Mesodermal cell (in vitro differentiated cells): ENCODE measurements around the gene CEACAM3.
"Not testable (repeated sequence)": the region's sequence is repeated elsewhere in the genome, so short reads cannot be mapped to it uniquely, and the experiment has no call there.

ENCODE experiments used
- H3K27ac ChIP-seq: 2 replicates; pipeline ENCODE4 v1.7.0; 2013; ENCODE audit warnings: mild to moderate bottlenecking, low read depth, low read length, moderate library complexity; ENCODE audit not compliant: severe bottlenecking
- H3K36me3 ChIP-seq: 2 replicates; pipeline ENCODE4 v1.7.1; 2013; ENCODE audit warnings: mild to moderate bottlenecking, low read length, moderate library complexity; ENCODE audit not compliant: control insufficient read depth, insufficient read depth
- H3K4me1 ChIP-seq: one replicate; pipeline ENCODE4 v1.7.1; 2013; ENCODE audit warnings: mild to moderate bottlenecking, low read length; ENCODE audit not compliant: insufficient read depth, control insufficient read depth, poor library complexity, severe bottlenecking
- H3K4me3 ChIP-seq: 2 replicates; pipeline ENCODE4 v1.7.0; 2013; ENCODE audit warnings: low read length, control low read depth, mild to moderate bottlenecking; ENCODE audit not compliant: insufficient read depth, poor library complexity, severe bottlenecking; ENCODE audit errors: extremely low read depth
- H3K9me3 ChIP-seq: 2 replicates; pipeline ENCODE4 v1.7.1; 2013; ENCODE audit warnings: mild to moderate bottlenecking, low read length, moderate library complexity; ENCODE audit not compliant: control insufficient read depth
- WGBS, 2 experiments: methylation state at CpG; one replicate each; pipeline ENCODE4 v1.1.5; 2013; ENCODE audit warnings: missing lambda C conversion rate in 2 of 2; ENCODE audit not compliant: insufficient coverage in 2 of 2; 5-methylcytosine and 5-hydroxymethylcytosine counted together

CEACAM3 gene

DNA sequence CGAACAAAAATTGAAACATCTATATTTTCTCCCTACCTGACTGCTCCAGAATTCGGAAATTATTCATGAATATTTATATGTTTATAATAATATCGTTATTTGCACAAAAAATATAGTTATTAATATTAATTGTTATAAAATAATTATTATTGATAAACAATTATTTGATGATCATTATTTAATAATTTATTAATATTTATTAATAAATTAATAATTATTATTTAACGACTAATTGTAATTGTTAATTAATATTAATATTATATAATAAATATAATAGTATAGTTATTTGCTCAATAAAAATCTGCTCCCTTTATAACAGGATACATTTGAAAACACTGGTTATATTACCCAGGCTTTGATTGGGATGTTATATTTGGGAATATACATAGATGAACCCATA lies 26.8 kb upstream of the CEACAM3 start:
- no peaks in the 10 kb centered on the region for H3K4me1 ChIP-seq
- H3K4me3 ChIP-seq: no peak overlapping the region
- no CpG with 5 or more reads among the region's 4 CpGs for WGBS, 2 experiments
- H3K27ac ChIP-seq: no peak overlapping the region
- H3K9me3 ChIP-seq: no peaks in the 10 kb centered on the region
- H3K36me3 ChIP-seq: no peaks in the 10 kb centered on the region

DNA sequence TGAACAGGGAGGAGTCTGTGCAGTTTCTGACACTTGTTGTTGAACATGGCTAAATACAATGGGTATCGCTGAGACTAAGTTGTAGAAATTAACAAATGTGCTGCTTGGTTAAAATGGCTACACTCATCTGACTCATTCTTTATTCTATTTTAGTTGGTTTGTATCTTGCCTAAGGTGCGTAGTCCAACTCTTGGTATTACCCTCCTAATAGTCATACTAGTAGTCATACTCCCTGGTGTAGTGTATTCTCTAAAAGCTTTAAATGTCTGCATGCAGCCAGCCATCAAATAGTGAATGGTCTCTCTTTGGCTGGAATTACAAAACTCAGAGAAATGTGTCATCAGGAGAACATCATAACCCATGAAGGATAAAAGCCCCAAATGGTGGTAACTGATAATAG lies 25.0 kb upstream of the CEACAM3 start:
- no peak overlapping the region for H3K4me3 ChIP-seq
- H3K36me3 ChIP-seq: no peaks in the 10 kb centered on the region
- no peaks in the 10 kb centered on the region for H3K4me1 ChIP-seq
- H3K9me3 ChIP-seq: no peaks in the 10 kb centered on the region
- WGBS, 2 experiments: no CpG with 5 or more reads among the region's 2 CpGs
- H3K27ac ChIP-seq: no peak overlapping the region

DNA sequence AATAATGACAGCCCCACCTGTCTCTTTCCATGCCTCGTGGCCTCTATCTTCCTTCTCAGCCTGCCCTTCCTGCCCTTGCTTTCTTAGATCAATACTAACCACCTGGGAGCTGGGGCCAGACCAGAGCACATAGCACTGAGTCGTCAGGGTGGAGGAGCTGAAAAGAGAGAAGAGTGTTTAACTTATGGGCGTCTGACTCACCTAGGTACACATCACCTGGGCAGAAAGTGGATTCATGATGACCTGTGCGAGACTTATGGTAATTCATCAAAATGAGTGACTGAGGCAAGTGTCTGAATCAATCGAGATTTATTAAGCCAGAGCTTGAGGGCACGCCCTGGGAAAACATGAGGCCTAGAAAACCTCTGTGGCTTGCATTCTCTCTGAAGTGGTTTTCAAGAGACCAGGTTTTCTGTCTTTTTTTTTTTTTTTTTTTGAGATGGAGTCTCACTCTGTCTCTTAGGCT lies 21.8 kb upstream of the CEACAM3 start:
- H3K27ac ChIP-seq: no peak overlapping the region
- 80 to 81% methylated on average over 3 to 5 of the region's 6 CpGs for WGBS, 2 experiments
- no peaks in the 10 kb centered on the region for H3K4me1 ChIP-seq

DNA sequence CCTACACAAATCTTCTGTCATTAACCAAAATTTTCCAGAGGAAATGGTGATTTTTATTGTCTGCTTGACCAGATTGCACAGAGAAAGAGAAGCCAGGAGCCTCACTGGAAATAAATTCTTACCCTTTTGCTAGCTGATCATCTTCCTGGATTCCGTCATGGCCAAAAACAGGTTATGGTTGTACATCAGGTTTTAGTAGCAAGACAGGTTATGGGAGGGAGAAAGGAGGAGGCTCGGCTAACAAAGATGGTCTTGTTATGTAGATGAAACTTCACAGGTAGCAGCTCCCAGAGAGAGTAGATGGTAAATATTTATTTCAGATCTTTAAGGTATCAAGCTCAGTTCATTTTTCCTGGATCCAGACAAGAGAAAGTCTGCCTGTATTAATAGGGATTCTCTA lies 19.7 kb upstream of the CEACAM3 start:
- Histone ChIP-seq H3K36me3 (no peaks in the 10 kb centered on the region), H3K27ac (no peak overlapping the region), H3K9me3 (no peaks in the 10 kb centered on the region), H3K4me1 (no peaks in the 10 kb centered on the region), H3K4me3 (no peak overlapping the region)
- WGBS, 2 experiments: 69 to 75% methylated on average over 2 of the region's 2 CpGs

More for the DNA sequence above, 21.8 kb upstream of the CEACAM3 start:
- no peaks in the 10 kb centered on the region for H3K9me3 ChIP-seq
- no peak overlapping the region for H3K4me3 ChIP-seq
- no peaks in the 10 kb centered on the region for H3K36me3 ChIP-seq

- Histone ChIP-seq H3K4me1 (no peaks in the 10 kb centered on the region), H3K4me3 (no peak overlapping the region)
- WGBS, 2 experiments: 48 to 54% methylated on average over 3 of the region's 5 CpGs
Observed at GRCh38 chr19:41783612-41784011, 12.8 kb upstream of the CEACAM3 start.

DNA sequence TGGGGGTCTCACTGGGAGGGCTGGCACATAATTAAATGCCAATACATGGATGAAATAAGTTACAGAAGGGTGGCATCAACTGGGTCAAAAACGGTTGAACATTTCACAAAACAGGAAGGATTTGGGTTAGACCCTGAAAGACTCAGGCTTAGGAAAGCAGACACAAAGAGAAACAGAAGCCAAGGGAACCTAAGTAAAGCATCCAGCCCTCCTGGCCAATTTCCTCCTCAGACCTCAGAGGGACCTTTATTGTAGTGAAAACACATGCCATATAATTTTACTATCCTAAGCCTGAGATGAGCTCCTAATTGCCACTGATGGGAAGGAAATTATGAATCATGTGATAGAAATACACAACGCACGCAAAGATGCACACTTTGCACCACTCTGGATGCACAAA lies 12.1 kb upstream of the CEACAM3 start:
- no peaks in the 10 kb centered on the region for H3K9me3 ChIP-seq
- WGBS, 2 experiments: 73 to 75% methylated on average over 3 of the region's 3 CpGs
- H3K36me3 ChIP-seq: no peaks in the 10 kb centered on the region

More at GRCh38 chr19:41783612-41784011, 12.8 kb upstream of the CEACAM3 start:
- Histone ChIP-seq H3K36me3 (no peaks in the 10 kb centered on the region), H3K9me3 (no peaks in the 10 kb centered on the region), H3K27ac (no peak overlapping the region)

GRCh38 chr19:41784743-41785142 lies 11.6 kb upstream of the CEACAM3 start:
- no peaks in the 10 kb centered on the region for H3K36me3 ChIP-seq
- no peaks in the 10 kb centered on the region for H3K4me1 ChIP-seq
- H3K4me3 ChIP-seq: no peak overlapping the region
- H3K27ac ChIP-seq: no peak overlapping the region
- no peaks in the 10 kb centered on the region for H3K9me3 ChIP-seq
- 47 to 58% methylated on average over 1 of the region's 4 CpGs for WGBS, 2 experiments

More for the DNA sequence above, 12.1 kb upstream of the CEACAM3 start:
- Histone ChIP-seq H3K4me3 (no peak overlapping the region), H3K27ac (no peak overlapping the region), H3K4me1 (no peaks in the 10 kb centered on the region)

GRCh38 chr19:41785653-41786052 lies 10.7 kb upstream of the CEACAM3 start:
- Histone ChIP-seq H3K4me3 (no peak overlapping the region), H3K9me3 (no peaks in the 10 kb centered on the region), H3K4me1 (no peaks in the 10 kb centered on the region), H3K27ac (no peak overlapping the region), H3K36me3 (no peaks in the 10 kb centered on the region)
- WGBS, 2 experiments: 0% methylated on average over 2 of the region's 10 CpGs; no CpG with 5 or more reads in 1 of the 2 experiments

- H3K27ac ChIP-seq: no peak overlapping the region
- 57 to 65% methylated on average over 6 to 7 of the region's 7 CpGs for WGBS, 2 experiments
- H3K4me3 ChIP-seq: no peak overlapping the region
- no peaks in the 10 kb centered on the region for H3K9me3 ChIP-seq
- no peaks in the 10 kb centered on the region for H3K4me1 ChIP-seq
- no peaks in the 10 kb centered on the region for H3K36me3 ChIP-seq
Observed at GRCh38 chr19:41787055-41787454, 9.3 kb upstream of the CEACAM3 start.

GRCh38 chr19:41788518-41788917 lies 7.9 kb upstream of the CEACAM3 start:
- not testable (repeated sequence) for H3K9me3 ChIP-seq, H3K4me1 ChIP-seq, H3K36me3 ChIP-seq, H3K27ac ChIP-seq, H3K4me3 ChIP-seq
- no CpG with 5 or more reads among the region's 1 CpG for WGBS, 2 experiments

GRCh38 chr19:41789053-41789452 lies 7.3 kb upstream of the CEACAM3 start:
- H3K36me3 ChIP-seq, H3K9me3 ChIP-seq, H3K4me1 ChIP-seq, H3K27ac ChIP-seq, H3K4me3 ChIP-seq: not testable (repeated sequence)
- 50% methylated on average over 1 to 2 of the region's 5 CpGs for WGBS, 2 experiments
